GM06990 (cell line): Measurements from ENCODE around the gene ALPI.

ENCODE experiments used
- DNase-seq: peaks from one replicate; pipeline ENCODE4 v3.0.0-alpha.2; 2011; ENCODE audit not compliant: insufficient read length; ENCODE audit errors: extremely low read depth
- H3K27me3 ChIP-seq: replicated peaks from 2 replicates; pipeline ENCODE4 v1.6.0; 2011; ENCODE audit warnings: low read length; ENCODE audit not compliant: control insufficient read depth, insufficient read depth
- H3K36me3 ChIP-seq: 2 replicates; pipeline ENCODE4 v1.5.1; 2011; ENCODE audit warnings: low read length; ENCODE audit not compliant: control insufficient read depth, insufficient read depth
- H3K4me3 ChIP-seq: replicated peaks from 2 replicates; pipeline ENCODE4 v1.5.1; 2011; ENCODE audit warnings: low read depth, mild to moderate bottlenecking, control low read depth, low read length
- TF ChIP-seq, protein P1 (sequence below): IDR thresholded peaks from 2 replicates; pipeline ENCODE4 v1.5.1; 2011; ENCODE audit warnings: low read length, control low read depth, mild to moderate bottlenecking, inconsistent platforms; ENCODE audit not compliant: insufficient read depth, poor library complexity, severe bottlenecking

Gene ALPI

DNA sequence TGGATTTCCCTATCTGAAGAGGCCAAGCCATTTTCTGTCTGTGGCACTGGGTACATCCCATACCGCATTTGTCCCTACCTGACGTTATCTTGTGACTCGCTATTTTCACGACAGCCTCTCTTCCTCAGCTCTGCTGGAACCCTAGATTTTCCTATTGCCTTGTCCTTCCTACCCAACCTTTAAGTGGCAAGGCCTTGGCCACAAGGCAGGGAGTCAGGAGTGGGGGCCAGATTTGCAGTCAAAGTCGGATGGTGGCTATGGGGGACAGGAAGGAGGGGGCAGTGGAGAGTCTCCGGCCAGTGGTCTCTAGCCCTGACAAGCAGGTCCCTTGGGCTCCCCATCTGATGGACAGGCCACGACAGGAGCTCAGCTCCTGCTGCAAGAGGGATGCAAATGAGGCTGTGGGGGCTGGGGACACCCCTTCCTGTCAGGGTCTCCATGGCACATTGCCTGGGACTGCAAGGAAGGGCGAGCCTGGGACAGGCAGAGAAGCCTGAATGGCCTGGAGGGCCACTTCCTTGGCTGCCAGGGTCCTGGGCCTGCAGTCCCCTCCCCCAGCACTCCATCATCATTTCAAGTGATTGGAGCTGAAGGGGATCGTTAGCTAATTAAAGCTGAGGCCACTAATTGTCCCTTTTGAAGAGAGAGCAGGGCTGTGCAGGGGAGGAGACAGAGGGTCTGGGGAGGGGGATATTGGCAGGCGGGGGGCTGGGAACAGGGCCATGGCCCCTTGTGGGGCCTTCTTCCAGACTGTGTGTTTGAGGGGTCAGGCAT is 37.9 kb downstream of the ALPI start:
- DNase-seq = no peak
- TF ChIP-seq, protein P1, sequence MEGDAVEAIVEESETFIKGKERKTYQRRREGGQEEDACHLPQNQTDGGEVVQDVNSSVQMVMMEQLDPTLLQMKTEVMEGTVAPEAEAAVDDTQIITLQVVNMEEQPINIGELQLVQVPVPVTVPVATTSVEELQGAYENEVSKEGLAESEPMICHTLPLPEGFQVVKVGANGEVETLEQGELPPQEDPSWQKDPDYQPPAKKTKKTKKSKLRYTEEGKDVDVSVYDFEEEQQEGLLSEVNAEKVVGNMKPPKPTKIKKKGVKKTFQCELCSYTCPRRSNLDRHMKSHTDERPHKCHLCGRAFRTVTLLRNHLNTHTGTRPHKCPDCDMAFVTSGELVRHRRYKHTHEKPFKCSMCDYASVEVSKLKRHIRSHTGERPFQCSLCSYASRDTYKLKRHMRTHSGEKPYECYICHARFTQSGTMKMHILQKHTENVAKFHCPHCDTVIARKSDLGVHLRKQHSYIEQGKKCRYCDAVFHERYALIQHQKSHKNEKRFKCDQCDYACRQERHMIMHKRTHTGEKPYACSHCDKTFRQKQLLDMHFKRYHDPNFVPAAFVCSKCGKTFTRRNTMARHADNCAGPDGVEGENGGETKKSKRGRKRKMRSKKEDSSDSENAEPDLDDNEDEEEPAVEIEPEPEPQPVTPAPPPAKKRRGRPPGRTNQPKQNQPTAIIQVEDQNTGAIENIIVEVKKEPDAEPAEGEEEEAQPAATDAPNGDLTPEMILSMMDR = no peak
- no peaks in the 10 kb centered on the region; the same call in none of the 2 replicates for H3K27me3 ChIP-seq

DNA sequence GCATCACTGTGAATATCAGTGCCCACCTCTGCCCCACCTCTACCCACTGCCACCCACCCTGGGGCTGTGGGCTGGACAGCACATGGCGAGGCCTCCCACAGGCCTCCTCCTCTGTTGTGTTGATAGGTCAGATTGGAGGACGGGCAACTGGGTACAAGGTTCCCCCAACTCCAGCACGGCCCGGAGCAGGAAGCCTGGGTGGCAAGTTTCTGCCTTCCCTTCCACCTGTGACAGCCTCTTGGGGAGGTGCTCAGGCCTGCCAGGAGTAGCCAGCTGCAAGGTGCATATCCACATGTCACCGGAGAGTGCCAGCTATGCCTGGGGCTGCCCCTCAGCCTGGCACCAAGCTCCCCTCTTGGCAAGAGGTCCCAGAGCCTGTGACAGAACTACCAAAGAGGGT is 38.6 kb downstream of the ALPI start:
- Histone ChIP-seq H3K36me3 (no peaks in the 10 kb centered on the region), H3K27me3 (no peaks in the 10 kb centered on the region; the same call in none of the 2 replicates), H3K4me3 (no peak overlapping the region)
- TF ChIP-seq, protein P1 = no peak
- no peak for DNase-seq

More for the DNA sequence above, 37.9 kb downstream of the ALPI start:
- no peak overlapping the region for H3K4me3 ChIP-seq
- no peaks in the 10 kb centered on the region for H3K36me3 ChIP-seq

DNA sequence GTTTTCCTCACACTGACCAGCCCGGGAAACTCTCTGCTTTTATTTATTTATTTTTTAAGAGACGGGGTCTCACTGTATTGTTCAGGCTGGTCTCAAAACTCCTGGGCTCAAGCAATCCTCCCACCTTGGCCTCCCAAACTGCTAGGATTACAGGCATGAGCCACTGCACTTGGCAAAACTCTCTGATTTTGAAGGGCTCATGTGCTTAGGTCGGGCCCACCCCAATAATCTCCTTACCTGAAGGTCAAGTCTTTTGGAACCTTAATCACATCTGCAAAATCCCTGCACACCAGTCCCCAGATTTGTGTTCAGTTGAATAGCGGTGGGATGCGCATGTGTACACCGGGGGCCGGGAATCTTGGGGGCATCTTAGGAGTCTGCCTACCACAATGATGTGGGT is 39.3 kb downstream of the ALPI start:
- no peaks in the 10 kb centered on the region for H3K36me3 ChIP-seq
- no peaks in the 10 kb centered on the region; the same call in none of the 2 replicates for H3K27me3 ChIP-seq
- DNase-seq = no peak
- no peak overlapping the region for H3K4me3 ChIP-seq
- TF ChIP-seq, protein P1 = no peak

DNA sequence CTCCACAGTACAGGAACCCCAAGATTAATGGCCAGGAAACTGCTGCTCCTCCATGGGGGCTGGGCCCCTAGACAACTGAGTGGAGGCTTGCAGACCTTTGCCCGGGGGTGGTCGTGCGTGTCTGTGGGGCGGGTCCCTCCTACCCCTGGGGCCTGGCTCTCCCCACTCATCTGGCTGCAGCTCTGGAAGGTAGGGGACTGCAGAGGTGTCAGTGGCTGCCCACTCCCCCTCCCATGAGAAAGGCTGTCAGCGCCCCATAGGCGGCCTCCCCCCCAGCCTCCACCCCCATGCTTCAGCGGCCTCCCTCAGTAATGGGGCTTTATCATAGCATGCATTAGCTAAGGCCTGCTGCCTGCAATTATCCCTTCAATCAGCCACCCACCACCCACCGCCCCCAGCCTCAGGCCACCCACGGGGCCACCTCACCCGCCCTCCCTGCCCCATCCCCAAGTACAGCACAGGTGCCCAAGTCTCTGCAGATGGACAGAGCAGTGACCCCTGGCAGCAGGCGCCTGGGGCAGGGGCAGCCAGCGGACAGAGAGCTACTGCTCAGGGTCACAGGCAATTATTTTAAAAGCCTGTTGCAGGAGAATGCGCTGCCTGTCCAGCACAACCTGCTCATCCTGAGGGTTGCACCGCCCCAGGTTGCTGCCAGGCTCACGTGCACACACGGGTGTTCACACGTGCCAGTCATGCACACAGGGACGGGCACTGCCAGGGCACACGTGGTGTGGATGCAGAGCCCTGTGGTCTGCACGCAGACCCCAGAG is 40.7 kb downstream of the ALPI start:
- DNase-seq = no peak
- Histone ChIP-seq H3K27me3 (no peaks in the 10 kb centered on the region; the same call in none of the 2 replicates), H3K36me3 (no peaks in the 10 kb centered on the region), H3K4me3 (no peak overlapping the region)
- TF ChIP-seq, protein P1 = no peak

DNA sequence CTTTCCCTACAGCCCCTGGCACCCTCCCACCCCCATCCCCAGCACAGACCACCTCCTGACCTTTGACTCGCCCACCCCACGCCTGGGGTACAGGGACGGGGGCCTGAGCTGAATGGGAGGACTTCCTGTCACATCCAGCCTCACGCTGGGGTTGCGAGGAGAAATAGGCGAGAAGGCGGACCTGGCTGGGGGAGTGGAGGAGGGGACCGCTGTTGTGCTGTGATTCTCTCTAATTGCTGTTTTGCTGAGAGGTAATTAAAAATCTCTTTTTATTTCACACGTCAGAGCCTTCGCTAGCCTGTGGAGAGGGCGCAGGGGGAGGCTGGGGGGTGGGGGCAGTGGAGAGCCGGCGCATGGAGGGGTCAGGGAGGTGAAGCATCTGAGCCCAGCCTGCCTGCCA is 41.4 kb downstream of the ALPI start:
- peaks cover 2% of the 10 kb centered on the region for H3K27me3 ChIP-seq
- no peak for DNase-seq
- H3K4me3 ChIP-seq = no peak overlapping the region
- TF ChIP-seq, protein P1 = no peak
- no peaks in the 10 kb centered on the region for H3K36me3 ChIP-seq
